KMS-11 (cell line): Measurements from ENCODE around the gene ASB18.

Source experiments
- H2AFZ ChIP-seq: fragments of 200-600 bp; sonication (generic); 2 replicates; pipeline ENCODE4 v1.6.1; 2016; ENCODE audit warnings: antibody characterized with exemption, mixed run types, low read depth
- H3K27ac ChIP-seq: fragments of 200-600 bp; sonication (generic); 2 replicates; pipeline ENCODE4 v1.6.1; 2016; ENCODE audit warnings: mild to moderate bottlenecking, mixed run types
- H3K27me3 ChIP-seq: fragments of 200-600 bp; sonication (generic); 2 replicates; pipeline ENCODE4 v1.6.1; 2017; ENCODE audit warnings: mild to moderate bottlenecking, low read depth, mixed run types, moderate library complexity; ENCODE audit not compliant: insufficient read depth
- H3K36me3 ChIP-seq: fragments of 200-600 bp; sonication (generic); 2 replicates; pipeline ENCODE4 v1.6.1; 2017; ENCODE audit warnings: mild to moderate bottlenecking, mixed run types; ENCODE audit not compliant: insufficient read depth
- H3K4me1 ChIP-seq: fragments of 200-600 bp; sonication (generic); 2 replicates; pipeline ENCODE4 v1.6.1; 2016; ENCODE audit warnings: mild to moderate bottlenecking, low read depth, mixed run types; ENCODE audit not compliant: poor library complexity, severe bottlenecking
- H3K4me2 ChIP-seq: fragments of 200-600 bp; sonication (generic); 2 replicates; pipeline ENCODE4 v1.7.0; 2016; ENCODE audit warnings: mild to moderate bottlenecking, mixed run types
- H3K4me3 ChIP-seq: fragments of 200-600 bp; sonication (generic); IDR thresholded peaks from 2 replicates; pipeline ENCODE4 v1.6.1; 2017; ENCODE audit warnings: low read depth, low read length, mixed read lengths; ENCODE audit not compliant: insufficient read depth
- H3K79me2 ChIP-seq: fragments of 200-600 bp; sonication (generic); 2 replicates; pipeline ENCODE4 v1.6.1; 2016; ENCODE audit warnings: low read depth, mixed run types; ENCODE audit not compliant: insufficient read depth
- H3K9ac ChIP-seq: fragments of 200-600 bp; sonication (generic); 2 replicates; pipeline ENCODE4 v1.6.1; 2016; ENCODE audit warnings: mild to moderate bottlenecking, mixed run types
- H4K20me1 ChIP-seq: fragments of 200-600 bp; sonication (generic); 2 replicates; pipeline ENCODE4 v1.6.1; 2016; ENCODE audit warnings: mild to moderate bottlenecking, mixed run types; ENCODE audit not compliant: insufficient read depth
- CTCF ChIP-seq: fragments of 200-600 bp; sonication (generic); conservative IDR thresholded peaks from 2 replicates; pipeline ENCODE4 v1.6.1; 2017; ENCODE audit warnings: low read depth, mild to moderate bottlenecking, antibody characterized with exemption, low read length, moderate library complexity, mixed read lengths

The ASB18 gene

DNA sequence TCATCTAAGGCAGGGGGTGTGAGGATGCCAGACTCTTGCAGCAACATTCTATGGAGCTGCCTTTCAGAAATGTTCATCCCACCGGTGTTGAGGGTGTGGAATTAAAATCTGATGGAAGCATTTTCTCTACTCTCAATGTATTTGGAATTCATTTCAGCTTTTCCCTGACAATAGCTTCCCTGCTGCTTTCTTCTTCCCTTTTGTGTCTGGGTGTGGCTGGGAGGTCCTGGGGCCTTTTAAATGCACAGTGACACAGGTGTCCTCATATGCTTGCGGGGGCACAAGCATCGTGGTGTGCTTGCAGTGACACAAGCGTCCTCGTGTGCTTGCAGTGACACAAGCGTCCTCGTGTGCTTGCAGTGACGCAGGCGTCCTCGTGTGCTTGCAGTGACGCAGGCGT lies 43.4 kb upstream of the ASB18 start:
- H3K4me3 ChIP-seq: no peak overlapping the region
- no peak overlapping the region for H3K9ac ChIP-seq
- H3K27ac ChIP-seq: no peak overlapping the region
- no peaks in the 10 kb centered on the region for H3K27me3 ChIP-seq
- no peaks in the 10 kb centered on the region for H3K4me1 ChIP-seq
- H3K79me2 ChIP-seq: no peaks in the 10 kb centered on the region
- no peak overlapping the region for H3K4me2 ChIP-seq
- no peaks in the 10 kb centered on the region for H3K36me3 ChIP-seq
- no peak overlapping the region for H2AFZ ChIP-seq
- no peak for TF ChIP-seq CTCF
- no peaks in the 10 kb centered on the region for H4K20me1 ChIP-seq

DNA sequence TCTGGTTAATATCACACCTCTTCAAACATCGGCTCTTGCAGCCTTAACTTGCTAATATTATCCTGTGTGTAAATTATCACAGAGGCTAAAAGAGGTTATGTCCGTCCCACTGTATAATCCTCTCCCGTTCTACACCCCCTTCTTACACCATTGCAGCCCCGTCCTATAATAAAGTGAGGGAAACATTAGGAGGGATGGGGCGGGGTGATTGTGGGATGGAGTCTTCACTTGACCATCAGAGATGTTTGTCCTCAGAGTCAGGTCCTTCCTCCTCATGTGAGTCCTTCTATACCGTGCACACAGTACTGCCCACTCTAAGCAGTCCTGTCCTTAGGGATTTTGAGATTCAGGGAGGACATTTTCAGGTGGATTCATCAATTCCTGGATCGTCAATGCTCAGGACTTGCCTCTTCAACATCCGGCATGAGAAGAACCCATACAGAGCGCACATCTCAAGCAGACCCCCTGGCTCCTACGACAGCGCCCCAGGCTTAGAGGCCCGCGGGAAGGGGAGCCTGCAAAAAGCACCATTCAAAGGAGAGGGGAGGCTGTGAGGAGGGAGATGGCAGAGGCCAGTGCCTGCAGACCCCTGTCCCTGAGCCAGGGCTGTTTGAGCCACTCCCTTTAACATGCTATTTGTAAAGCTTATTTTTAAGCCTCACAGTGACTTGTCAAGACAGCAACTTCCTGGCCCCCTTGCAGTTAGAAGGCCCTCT lies 42.8 kb upstream of the ASB18 start:
- no peaks in the 10 kb centered on the region for H3K27me3 ChIP-seq
- no peaks in the 10 kb centered on the region for H3K4me1 ChIP-seq
- no peaks in the 10 kb centered on the region for H3K79me2 ChIP-seq
- no peaks in the 10 kb centered on the region for H3K36me3 ChIP-seq
- no peak overlapping the region for H2AFZ ChIP-seq
- H3K27ac ChIP-seq: no peak overlapping the region
- TF ChIP-seq CTCF: no peak
- no peak overlapping the region for H3K4me3 ChIP-seq
- no peak overlapping the region for H3K4me2 ChIP-seq
- H4K20me1 ChIP-seq: no peaks in the 10 kb centered on the region
- no peak overlapping the region for H3K9ac ChIP-seq

- Histone ChIP-seq H2AFZ (no peak overlapping the region), H3K9ac (no peak overlapping the region), H3K36me3 (no peaks in the 10 kb centered on the region), H3K4me2 (no peak overlapping the region), H4K20me1 (no peaks in the 10 kb centered on the region), H3K79me2 (no peaks in the 10 kb centered on the region), H3K27ac (no peak overlapping the region), H3K4me1 (no peaks in the 10 kb centered on the region), H3K27me3 (no peaks in the 10 kb centered on the region), H3K4me3 (no peak overlapping the region)
- TF ChIP-seq CTCF: no peak
These were observed 41.9 kb upstream of the ASB18 start for GRCh38 chr2:236305964-236306605.

DNA sequence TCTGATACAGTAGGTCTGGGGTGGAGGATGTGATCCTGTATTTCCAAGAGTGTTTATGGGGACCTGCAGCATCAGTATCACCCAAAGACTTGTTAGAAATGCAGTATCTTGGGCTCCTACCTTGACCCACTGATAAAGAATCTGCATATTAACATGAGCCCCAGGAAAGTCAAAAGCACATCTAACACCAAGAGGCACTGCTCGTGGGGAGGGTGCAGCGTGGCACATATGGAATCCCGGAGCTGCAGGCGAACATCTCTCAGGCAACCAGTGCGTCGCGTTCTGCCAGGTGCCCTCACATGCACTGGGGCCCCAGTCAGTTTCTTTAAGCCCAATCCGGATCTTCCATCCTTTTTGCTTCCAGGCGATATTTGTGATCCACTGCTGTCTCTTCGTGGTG lies 41.3 kb upstream of the ASB18 start:
- Histone ChIP-seq H3K79me2 (no peaks in the 10 kb centered on the region), H4K20me1 (no peaks in the 10 kb centered on the region), H3K9ac (no peak overlapping the region), H2AFZ (no peak overlapping the region), H3K27ac (no peak overlapping the region), H3K4me3 (no peak overlapping the region), H3K4me2 (no peak overlapping the region), H3K4me1 (no peaks in the 10 kb centered on the region), H3K36me3 (no peaks in the 10 kb centered on the region), H3K27me3 (no peaks in the 10 kb centered on the region)
- TF ChIP-seq CTCF: no peak
